ENCODE measurements around the gene HCFC1R1. TPM values are rescaled to one million over a fixed set of nuclear protein-coding genes. Genes with fewer than 3 reads are reported as not detected.
A peak's percentile ranks its signal among the peaks of the same experiment; 100 is the strongest.
"Not testable (repeated sequence)": the region's sequence is repeated elsewhere in the genome, so short reads cannot be mapped to it uniquely, and the experiment has no call there.

HCFC1R1 gene
- total RNA-seq, 3 donors from 2014 or later (not counting 1 experiment from before 2014, with no cell fraction given) = 15.4 to 21.8 (median 16.0) TPM

GRCh38 chr16:3057181-3058138, 33.7 kb upstream of the HCFC1R1 start:
- no peak for ATAC-seq
- Mint-ChIP-seq H3K4me3 (peak overlapping the region; percentile 93), H3K36me3 (no peaks in the 10 kb centered on the region), H3K27me3 (ENCODE audit: low read depth in 2 of 2) (no peaks in the 10 kb centered on the region), H3K9me3 (no peaks in the 10 kb centered on the region), H3K4me1 (peaks cover 30 to 58% of the 10 kb centered on the region in 2 donors), H3K27ac (peak overlapping the region; percentile 41 to 77)
- DNase-seq = no peak
- no peak overlapping the region for H3K27ac ChIP-seq (ENCODE audit: low read length)
- intact Hi-C loops (cut with micrococcal nuclease) = loop anchor here (5.0 kb wide), 1 partner anchor 40 kb away; the partner anchor contains the start of gene ZSCAN10
- no peaks in the 10 kb centered on the region for H3K9me3 ChIP-seq (ENCODE audit: control insufficient read depth, insufficient read depth, low read length)
- peak overlapping the region; percentile 93 for H3K4me3 ChIP-seq (ENCODE audit: low read length)
- H3K27me3 ChIP-seq (ENCODE audit: control insufficient read depth, insufficient read depth, low read length) = no peaks in the 10 kb centered on the region
- peaks cover 15% of the 10 kb centered on the region for H3K36me3 ChIP-seq (ENCODE audit: control insufficient read depth, insufficient read depth, low read length)
- WGBS (ENCODE audit: insufficient coverage) = 81% methylated on average over 22 of the region's 22 CpGs
- H3K4me1 ChIP-seq (ENCODE audit: control insufficient read depth, insufficient read depth, low read length) = peaks cover 67% of the 10 kb centered on the region
- no peak for TF ChIP-seq CTCF (IDR thresholded peaks at IDR 0.05)

- peak overlapping the region; percentile 34 to 77 for H3K27ac Mint-ChIP-seq
- no peak for ATAC-seq
- Histone ChIP-seq H3K9me3 (ENCODE audit: control insufficient read depth, insufficient read depth, low read length) (no peaks in the 10 kb centered on the region), H3K27ac (ENCODE audit: low read length) (no peak overlapping the region), H3K4me3 (ENCODE audit: low read length) (no peak overlapping the region), H3K27me3 (ENCODE audit: control insufficient read depth, insufficient read depth, low read length) (no peaks in the 10 kb centered on the region), H3K36me3 (ENCODE audit: control insufficient read depth, insufficient read depth, low read length) (peaks cover 15% of the 10 kb centered on the region), H3K4me1 (ENCODE audit: control insufficient read depth, insufficient read depth, low read length) (peaks cover 71% of the 10 kb centered on the region)
- H3K27me3 Mint-ChIP-seq (ENCODE audit: low read depth in 2 of 2) = no peaks in the 10 kb centered on the region
- WGBS (ENCODE audit: insufficient coverage) = 89% methylated on average over 19 of the region's 19 CpGs
- peaks cover 30 to 64% of the 10 kb centered on the region in 2 donors for H3K4me1 Mint-ChIP-seq
- peak overlapping the region; percentile 93 for H3K4me3 Mint-ChIP-seq
- intact Hi-C loops (cut with micrococcal nuclease) = loop anchor here (5.0 kb wide), 1 partner anchor 41 kb away; the partner anchor contains the start of gene ZSCAN10
- no peaks in the 10 kb centered on the region for H3K9me3 Mint-ChIP-seq
- H3K36me3 Mint-ChIP-seq = no peaks in the 10 kb centered on the region
- no peak for DNase-seq
- no peak for TF ChIP-seq CTCF (IDR thresholded peaks at IDR 0.05)
Measured at GRCh38 chr16:3056336-3057180, 32.8 kb upstream of the HCFC1R1 start.

GRCh38 chr16:3055734-3056115, 32.0 kb upstream of the HCFC1R1 start:
- not testable (repeated sequence) for H3K36me3 Mint-ChIP-seq; DNase-seq; H3K9me3 ChIP-seq (ENCODE audit: control insufficient read depth, insufficient read depth, low read length); H3K4me3 ChIP-seq (ENCODE audit: low read length); H3K27me3 ChIP-seq (ENCODE audit: control insufficient read depth, insufficient read depth, low read length); H3K27me3 Mint-ChIP-seq (ENCODE audit: low read depth in 2 of 2); H3K9me3 Mint-ChIP-seq; ATAC-seq
- Mint-ChIP-seq H3K4me3 (peak overlapping the region; percentile 83), H3K4me1 (peaks cover 38 to 64% of the 10 kb centered on the region in 2 donors), H3K27ac (peak overlapping the region; percentile 84 to 89)
- WGBS (ENCODE audit: insufficient coverage) = 89% methylated on average over 9 of the region's 9 CpGs
- H3K4me1 ChIP-seq (ENCODE audit: control insufficient read depth, insufficient read depth, low read length) = peaks cover 77% of the 10 kb centered on the region
- intact Hi-C loops (cut with micrococcal nuclease) = loop anchor here (5.0 kb wide), 1 partner anchor 42 kb away; the partner anchor contains the start of gene ZSCAN10
- H3K27ac ChIP-seq (ENCODE audit: low read length) = peak overlapping the region; percentile 30
- H3K36me3 ChIP-seq (ENCODE audit: control insufficient read depth, insufficient read depth, low read length) = peaks cover 15% of the 10 kb centered on the region

Measured in natural killer cell (primary cell).